ENCODE results near the gene TRPM1.

TRPM1 gene

DNA sequence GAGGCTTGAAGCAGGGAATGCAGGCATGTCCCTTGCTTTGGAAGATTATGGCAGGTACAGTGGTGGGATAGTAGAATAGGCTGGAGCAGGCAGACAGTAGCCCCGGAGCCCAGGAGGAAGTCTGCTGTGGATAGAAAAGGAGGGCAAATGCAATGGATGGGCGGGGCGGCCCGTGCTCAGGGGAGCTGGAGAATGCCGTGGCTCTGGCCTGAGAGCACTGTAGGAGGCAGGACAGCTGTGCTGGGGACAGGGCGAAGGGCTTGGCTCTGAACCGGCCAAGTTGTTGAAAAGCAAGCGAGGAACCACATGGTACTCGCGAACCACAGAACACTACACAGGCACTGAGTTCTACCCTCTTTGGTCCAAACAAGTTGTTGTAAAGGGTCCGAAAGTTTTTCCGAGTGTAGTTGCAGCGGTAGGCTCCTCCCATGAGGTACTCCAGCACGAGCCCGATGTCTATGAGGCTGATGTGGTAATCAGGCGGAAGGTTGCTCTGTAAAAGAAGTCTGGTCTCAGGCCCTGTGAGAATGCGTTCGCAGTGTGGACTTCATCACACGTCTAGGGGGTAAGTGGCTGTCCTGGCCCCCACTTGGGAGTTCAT is 54.7 kb downstream of the TRPM1 start:
- DNase-seq: no peak

DNA sequence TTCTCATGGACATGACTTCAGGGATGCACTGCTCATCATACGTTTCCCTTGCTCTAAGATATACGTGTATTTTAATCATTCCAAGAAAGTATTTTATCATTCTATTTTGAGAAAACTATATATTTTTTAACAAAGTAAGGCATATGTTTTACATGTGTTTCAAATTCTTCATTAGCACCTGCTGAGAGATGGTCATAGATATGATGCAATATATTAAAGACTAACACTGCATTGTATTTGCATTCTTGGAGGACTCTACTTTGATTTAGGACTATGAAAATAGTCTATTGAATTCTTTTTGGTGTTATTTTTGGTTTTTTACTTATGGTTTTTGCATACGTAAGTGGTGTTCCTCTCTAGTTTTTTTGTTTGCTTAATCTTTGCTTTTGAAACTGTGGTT is 55.9 kb downstream of the TRPM1 start:
- no peak for DNase-seq

DNA sequence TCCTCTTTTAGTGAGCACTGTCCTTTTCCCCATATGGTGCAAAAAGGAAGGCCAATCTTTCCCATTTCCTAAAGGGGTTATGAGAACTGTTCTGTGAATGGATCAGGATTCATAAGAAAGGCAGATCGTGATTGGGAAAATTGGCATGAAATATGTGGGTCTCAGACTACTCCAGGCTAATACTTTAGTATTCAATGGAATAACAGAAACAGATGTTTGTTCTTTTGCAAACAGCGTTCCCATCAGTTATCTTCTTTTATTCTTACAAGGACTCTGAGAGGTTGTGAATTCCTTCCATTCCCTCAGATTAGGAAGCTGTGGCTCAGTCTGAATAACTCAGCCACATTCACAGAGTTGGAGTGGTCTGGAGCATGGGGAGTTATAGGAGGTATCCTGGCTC is 58.8 kb downstream of the TRPM1 start:
- DNase-seq: no peak

DNA sequence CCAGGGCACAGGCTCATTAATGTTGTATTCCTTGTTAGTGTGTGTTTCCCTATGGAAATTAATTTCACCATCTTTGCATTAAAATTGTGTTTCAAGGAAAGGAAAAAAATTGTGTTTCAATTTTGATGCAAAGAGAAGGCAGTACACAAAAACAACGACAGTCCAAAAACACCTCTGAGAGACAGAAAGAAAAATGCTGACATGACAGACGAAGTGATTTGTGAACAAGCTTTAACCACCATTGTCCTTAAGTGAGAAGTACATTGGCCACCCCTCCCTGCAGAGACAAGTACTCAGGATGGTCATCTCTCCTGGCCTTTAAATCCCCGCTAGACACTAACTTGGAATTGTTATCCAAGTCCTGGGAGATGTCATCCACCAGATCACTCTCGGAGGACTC is 59.9 kb downstream of the TRPM1 start:
- no peak for DNase-seq

DNA sequence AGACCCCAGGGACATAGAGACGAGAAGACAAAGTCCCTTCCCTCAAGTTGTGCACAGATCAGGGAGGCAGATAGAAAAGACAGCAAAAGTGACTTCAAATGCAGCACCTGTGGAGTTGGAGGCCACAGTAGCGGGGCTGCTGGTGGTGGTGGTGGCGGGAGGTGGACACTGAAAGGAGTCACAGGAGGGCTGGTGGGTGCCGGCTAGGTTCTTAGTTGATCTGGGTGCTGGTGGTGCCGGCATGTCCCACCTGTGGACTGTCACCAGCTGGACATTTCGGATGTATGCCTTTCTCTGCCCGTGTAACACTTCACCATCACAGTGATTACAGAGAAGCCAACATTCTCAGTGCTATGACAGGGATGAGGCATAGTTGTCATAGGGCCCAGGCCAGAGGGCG is 60.9 kb downstream of the TRPM1 start:
- DNase-seq: no peak

DNA sequence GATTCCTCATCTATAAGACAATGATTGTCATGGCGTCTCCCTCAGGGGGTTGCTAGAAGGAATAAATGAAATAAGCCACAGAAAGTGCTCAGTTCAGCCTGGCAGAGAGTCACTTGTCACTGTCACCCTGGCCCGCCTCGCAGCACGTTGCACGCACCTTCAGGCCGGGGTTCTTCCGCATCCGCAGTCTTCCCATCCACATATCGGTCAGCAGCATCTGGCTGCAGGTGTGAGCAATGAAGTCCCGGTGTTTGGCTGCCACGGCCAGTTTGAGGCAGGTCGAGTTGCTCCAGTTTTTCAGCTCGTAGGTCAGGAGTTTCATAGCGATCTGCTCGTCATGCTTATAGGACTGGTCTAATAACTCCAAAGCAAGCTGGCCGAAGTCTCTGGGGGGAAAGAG is 61.6 kb downstream of the TRPM1 start:
- no peak for DNase-seq

DNA sequence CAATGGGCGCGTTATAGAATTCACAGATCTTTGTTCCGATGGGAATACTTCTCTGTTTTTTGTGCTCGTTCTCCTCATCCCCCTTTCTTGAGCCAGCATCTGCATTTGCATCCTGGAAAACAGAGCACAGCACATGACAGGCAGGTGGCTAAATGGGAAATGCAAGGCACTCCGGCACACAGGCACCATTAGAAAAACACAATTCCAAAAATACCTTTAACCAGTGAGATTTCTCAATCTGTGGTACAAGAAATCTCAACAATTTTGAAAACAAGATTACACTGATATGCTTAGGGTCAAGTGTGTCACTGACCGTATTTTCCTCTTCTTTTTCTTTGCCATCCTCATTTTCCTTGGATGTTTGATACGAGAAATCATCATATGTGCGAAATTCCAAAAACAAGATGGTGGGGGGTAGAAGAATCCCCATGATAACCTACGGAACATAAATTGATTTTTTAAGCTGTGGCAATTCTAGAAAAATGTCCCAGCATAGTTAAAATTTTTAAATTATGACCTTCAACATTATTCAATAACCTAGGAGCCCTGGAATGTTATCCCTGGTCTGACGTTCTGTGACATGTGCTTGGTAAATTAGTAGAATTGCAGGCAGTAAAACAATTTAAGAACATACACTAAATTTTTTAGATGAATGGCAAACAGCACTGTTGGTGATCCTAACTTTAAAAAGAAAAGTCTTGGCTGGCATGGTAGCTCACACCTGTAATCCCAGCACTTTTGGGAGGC is 63.6 kb downstream of the TRPM1 start:
- no peak for DNase-seq

DNA sequence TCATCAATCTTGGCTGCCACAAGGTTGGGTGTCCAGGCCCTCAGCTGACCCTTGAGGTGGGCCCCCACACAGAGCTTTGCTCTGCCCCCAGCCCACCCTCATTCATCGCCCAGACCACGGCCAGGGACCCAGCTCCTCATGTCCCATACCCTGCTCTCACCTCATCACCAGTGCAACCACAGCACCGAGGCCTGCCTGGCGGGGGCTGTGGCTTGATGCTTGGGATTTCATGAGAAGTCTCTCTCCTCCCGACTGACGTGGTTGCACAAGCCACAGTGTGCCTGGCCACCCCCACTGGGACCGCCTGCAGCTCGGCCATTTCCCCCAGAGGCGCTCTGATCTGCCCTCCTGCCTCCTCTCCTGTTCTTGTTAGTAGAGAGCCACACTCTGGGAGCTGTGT is 64.7 kb downstream of the TRPM1 start:
- DNase-seq: no peak

DNA sequence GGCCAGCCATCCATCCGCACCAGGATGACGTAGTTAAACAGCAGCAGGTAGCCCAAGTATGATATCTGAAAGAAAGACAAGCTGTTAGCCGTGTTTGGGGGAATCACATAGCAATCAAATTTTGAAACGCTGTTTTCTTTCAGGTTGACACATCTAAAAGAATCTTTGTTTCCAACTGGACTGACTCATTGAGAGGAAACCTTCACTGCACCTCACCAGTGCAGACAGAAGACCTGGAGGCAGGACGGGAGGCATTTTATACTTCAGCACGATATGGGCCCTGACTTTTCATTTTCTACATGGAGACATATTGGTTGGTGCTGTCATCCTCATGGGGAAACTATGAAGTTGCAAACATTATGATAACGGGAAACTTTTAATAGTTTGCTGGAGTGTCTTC is 65.9 kb downstream of the TRPM1 start:
- DNase-seq: no peak

DNA sequence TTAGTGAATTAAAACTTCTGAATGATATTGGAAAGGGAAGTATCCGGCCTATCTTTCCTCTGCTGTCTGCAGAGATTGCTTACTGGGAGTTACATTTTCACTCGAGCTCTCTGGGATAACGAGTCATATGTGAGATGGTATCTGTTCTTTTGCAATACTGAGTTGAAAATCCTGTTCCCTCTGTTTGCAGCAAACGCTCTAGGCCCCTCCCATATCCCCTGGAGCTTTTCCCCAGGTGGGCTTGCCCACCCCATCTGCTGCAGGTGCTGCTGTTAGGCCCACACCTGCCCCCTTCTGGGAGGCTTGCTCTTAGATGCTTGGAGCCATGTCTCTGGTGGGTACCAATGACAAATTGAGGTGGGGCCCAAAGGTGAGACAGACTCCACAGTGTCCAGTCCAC is 67.4 kb downstream of the TRPM1 start:
- DNase-seq: no peak

DNA sequence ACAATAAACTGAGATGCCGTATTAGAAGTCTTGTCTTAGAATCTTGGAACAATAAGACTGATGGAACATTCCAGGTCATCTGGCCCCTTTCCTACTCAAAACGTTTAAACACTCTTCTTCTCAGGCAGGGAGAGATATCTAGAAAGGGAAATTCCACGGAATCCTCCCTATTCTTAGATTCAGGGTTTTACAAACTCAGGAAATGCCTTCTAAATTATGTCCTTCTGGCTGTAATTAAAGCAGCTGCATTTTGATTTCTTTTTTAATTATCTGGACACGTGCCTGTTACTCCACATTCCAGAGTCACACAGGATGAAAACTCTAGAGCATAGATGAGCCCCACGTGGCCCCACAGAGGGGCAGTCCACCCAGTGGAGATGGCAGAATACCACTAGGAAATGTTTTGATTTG is 68.6 kb downstream of the TRPM1 start:
- no peak for DNase-seq

DNA sequence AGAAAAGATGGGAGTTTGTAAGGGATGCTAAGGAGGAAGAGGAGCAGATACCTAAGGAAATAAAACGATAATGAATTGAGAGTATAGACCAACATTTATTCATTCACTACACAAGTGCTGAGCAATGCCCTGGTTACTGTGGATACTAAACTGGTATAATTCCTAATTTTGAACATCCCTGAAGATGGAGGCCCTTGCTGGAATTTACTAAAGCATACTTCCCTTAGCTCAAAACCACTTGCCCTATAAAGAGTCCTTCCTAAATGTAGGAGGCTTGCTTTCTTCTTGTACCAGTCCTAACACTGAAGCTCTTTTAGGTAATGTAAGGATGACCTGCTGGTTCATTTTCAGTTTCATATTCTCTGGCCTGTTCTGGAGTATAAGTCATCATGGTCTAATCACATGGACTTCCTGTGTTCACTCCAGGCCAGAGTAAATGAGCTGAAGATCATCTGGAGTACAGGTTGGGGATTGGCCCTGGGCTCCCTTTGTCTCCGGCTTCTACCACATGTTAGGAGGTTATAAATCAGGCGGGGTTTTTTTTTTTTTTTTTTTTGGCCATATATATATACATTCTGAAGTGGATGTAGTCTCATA is 70.0 kb downstream of the TRPM1 start:
- DNase-seq: no peak

DNA sequence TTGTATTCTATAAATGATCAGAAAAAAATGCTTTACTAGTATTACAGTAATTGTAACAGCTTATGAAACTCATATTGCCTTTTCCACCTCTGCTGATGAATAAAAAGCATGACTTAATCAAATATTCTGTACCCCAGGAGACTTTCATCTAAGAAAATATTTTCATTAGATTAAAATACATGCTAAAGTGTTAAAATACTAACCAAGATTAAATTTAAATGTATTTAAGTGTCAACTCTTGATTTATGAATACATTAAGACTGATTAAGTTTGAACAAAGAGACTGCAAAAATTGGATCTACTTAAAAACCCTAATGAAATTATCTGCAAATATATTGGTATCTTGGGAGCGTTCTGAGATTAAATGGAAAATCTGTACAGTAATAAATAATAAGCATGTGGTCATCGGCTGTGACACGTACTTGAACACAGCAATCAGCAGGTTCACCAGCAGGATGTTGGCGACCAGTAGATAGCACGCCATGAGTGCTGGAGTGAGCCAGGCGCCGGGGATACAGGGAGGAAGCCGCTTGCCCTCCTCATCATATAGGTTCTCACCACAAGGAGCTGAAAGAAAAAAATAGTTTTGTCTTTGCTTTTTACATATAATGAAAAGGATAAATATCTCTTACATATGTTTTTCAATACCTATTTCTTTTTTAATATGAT is 73.5 kb downstream of the TRPM1 start:
- DNase-seq: no peak

DNA sequence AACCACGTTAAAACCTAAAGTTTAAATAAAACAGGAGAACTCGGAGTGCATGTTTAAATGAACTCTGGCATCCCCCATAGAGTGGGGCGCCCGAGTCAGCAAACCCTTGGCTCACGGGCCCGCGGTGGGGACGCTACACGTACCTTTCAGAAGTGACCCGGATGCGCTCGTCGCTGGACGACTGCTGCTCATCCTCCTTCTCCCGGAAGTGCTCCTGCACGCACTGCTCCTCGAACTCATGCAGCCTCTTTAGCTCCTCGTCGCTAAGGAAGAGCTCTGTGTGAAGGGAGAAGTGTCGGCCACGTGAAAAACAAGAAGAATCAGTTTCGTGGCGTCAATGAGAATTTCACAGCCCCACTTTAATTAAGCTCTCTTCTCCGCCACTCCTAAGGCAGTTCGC is 75.5 kb downstream of the TRPM1 start:
- DNase-seq: no peak

DNA sequence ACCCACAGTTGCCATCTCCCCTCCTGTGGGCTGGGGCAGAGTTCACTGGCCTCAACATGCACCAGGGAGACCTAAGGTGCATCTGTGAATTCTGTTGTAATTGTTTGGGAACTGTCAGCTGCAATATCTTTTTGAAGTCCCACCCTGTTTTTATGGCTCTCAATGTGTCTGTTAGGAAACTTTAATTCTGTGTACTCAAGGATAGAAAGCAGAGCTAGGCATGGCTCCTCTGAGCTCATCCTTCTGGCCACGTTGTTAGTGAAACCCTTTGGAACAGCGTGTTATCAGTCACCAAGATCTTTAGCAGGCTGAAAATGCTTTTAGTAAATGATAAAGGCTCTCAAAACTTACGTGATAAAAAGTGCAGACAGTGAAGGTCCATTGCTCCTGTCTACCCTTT is 76.5 kb downstream of the TRPM1 start:
- no peak for DNase-seq

DNA sequence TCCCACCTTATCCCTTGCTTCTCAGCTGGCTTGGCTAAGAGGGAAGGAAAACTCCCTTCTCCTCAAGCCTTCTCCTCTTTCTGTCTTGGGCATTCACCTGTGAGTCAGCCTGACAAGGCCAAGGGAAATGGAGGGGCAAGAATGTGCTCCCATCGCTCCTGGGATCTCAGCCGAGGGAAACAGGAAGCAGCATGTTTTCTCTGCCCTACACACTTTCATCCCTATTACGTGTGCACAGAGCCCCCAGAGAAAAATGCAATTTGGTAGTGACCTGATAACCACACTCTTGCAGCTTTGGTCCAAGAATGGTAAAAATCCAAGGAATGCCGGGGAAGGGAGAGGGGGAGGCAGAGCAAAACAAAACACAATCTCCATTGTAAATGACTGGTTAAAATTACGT is 77.2 kb downstream of the TRPM1 start:
- no peak for DNase-seq

DNA sequence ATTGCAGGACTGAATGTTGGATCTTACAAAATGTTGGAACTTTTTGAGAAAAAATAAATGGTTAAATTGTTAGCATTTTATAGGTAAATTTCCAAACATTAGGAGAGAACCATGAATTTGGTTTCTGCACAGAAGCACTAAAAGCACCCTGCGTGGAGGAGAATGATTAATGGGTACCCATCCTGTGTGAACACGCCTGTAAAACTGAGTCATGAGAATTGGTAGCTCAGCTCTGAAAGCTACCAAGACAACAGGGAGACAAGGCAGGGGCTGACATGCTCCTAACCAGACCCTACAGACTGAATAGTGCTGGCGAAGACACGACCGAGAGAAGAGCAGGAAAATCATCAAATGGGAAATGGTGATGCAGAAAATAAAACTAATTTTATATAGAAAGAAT is 77.7 kb downstream of the TRPM1 start:
- DNase-seq: no peak

DNA sequence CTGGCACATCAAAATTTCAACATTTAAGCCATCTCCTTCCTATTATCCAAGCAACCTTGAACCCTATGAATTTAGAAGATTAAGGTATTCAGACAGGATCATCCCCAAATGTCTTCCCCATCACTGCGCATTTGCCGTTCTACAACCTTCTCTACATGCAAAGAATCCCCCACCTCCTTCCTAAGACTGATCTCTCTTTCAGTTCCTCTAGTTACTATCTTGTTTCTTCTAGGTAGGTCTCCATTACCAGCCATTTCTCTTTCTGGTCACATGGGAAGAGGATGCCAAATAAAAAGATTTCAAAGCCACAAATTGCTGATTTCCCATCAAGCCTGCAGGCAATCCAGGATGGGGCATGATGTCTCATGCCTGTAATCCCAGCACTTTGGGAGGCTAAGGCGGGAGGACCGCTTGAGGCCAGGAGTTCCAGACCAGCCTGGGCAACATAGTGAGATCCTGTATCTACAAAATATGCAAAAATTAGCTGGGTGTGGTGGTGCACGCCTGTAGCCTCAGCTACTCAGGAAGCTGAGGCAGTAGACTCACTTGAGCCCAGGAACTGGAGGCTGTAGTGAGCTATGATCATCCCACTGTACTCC is 80.4 kb downstream of the TRPM1 start:
- DNase-seq: no peak

DNA sequence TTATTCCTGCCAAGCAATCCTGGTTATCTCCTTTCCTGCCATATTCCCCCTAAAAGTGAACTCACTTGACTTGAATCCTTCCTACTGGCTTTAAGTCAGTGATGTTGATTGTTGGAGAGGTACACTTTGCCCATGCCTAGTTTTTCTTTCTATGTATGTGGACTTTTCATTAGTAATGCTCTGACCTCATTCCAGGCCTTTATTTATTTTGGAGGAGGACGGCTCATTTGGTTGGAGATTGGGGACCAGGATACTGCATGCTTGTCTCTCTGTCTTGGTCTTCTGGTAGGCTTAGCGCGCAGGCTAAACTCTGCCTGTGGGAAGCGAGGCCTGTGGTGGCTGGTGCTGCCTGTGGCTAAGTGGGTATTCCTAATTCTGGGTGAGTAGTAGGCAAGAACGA is 81.0 kb downstream of the TRPM1 start:
- no peak for DNase-seq

DNA sequence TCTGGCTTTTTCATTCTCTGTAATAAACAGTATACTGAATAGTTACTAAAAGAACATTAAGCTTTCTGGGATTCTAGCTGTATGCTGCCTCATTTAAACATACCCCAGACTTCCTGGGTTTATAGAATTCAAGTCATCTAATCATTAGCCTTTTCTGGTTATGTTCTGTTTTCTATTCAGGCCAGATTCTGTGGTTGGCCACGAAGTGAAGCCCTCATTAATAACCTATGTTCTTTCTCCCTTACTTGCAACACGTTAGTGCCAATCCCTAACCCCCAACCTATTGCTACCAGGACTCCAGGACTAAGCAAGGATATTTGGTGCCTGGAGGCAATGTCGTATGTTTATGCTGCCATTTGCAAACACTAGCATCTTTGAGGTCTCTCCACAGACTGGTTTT is 81.5 kb downstream of the TRPM1 start:
- no peak for DNase-seq

DNA sequence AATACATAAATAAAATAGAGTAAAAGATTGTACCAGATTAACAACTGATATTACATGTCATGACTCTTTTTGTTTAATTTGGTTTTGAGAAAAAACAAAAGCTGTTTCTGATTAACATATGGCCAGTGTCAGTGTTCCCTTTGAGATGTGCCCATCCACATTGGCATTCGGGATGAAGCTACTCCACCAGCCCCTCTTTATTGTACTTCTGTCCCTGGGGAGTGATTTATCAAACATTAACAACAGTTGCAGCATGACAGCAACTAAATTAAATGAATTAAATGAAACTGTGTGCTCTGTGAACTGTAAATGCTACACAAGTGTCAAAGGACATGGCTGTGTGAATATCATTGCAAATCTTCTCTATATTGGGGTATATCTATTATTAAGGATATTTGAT is 84.2 kb downstream of the TRPM1 start:
- DNase-seq: no peak

DNA sequence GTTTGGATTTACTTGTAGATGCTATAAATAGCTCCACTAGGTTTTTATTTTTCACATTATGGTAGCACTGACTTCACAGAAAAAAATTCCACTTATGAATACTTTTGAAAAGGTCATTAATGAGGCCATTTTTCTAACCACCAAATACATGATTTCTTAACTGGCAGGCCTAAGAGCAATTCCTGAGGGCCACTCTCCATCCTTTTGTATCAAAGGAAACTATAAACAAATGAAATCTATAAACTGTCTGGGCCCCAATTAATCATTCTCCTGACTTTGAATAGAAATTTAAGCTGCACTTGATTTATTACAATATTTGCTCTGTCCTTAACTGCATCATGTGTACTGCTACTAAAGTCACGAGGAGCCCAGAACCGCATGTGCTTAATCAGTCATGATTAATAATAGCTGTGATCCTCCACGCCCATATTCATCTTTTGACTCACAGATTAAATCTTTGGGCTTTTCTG is 85.0 kb downstream of the TRPM1 start:
- no peak for DNase-seq

DNA sequence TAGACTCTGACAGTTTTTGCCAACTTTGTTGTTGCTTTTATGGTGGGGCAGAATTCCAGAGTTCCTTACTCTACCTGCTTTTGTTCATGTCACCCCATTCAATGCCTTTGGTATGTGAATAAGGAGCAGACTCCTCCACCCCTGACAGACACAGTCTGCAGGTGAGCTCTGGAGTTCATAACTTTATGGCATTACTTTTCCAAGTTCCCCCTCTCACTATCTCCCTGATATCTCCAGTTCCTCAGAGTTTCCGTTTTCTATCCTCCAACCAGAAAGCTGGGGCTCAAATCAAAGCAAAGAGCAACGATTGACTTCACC is 87.0 kb downstream of the TRPM1 start:
- no peak for DNase-seq
